ENCODE results near the gene HEXD.

Gene HEXD

GRCh38 chr17:82491533-82491932 is 73.4 kb downstream of the HEXD start:
- no peaks in the 10 kb centered on the region for H3K27me3 ChIP-seq (replicated peaks; ENCODE audit: control insufficient read depth, insufficient read depth, low read length)
- no peak for DNase-seq (ENCODE audit: extremely low read depth, insufficient read length)
- H3K36me3 ChIP-seq (ENCODE audit: control insufficient read depth, insufficient read depth, low read length): peaks cover 2% of the 10 kb centered on the region
- no peak overlapping the region for H3K4me3 ChIP-seq (replicated peaks; ENCODE audit: low read depth, low read length)
- TF ChIP-seq, protein P1, sequence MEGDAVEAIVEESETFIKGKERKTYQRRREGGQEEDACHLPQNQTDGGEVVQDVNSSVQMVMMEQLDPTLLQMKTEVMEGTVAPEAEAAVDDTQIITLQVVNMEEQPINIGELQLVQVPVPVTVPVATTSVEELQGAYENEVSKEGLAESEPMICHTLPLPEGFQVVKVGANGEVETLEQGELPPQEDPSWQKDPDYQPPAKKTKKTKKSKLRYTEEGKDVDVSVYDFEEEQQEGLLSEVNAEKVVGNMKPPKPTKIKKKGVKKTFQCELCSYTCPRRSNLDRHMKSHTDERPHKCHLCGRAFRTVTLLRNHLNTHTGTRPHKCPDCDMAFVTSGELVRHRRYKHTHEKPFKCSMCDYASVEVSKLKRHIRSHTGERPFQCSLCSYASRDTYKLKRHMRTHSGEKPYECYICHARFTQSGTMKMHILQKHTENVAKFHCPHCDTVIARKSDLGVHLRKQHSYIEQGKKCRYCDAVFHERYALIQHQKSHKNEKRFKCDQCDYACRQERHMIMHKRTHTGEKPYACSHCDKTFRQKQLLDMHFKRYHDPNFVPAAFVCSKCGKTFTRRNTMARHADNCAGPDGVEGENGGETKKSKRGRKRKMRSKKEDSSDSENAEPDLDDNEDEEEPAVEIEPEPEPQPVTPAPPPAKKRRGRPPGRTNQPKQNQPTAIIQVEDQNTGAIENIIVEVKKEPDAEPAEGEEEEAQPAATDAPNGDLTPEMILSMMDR (IDR thresholded peaks at IDR 0.05; ENCODE audit: insufficient read depth, low read length, poor library complexity, severe bottlenecking): no peak
